HCT116 (cell line): Measurements from ENCODE around the gene HOXC13. TPM values are rescaled to one million over a fixed set of nuclear protein-coding genes. Genes with fewer than 3 reads are reported as not detected.
A peak's percentile ranks its signal among the peaks of the same experiment; 100 is the strongest.

Source experiments
- ATAC-seq: fragments of 200-7000 bp; cut with Tn5 transposase; 2 replicates; pipeline ENCODE4 v1.9.1; 2020; ENCODE audit warnings: mild to moderate bottlenecking, moderate library complexity
- BruUV-seq: library from RNA; stranded (reverse); fragments of 400-500 nt; replicated peaks from 2 replicates; lab custom pipeline; 2021; lab: Mats Ljungman, UMichigan
- CTCF ChIA-PET: fragments of 300-600 bp; sonication (Branson Sonifier 250); formaldehyde crosslinking; loops from one replicate; lab custom pipeline; 2021; ENCODE audit warnings: antibody characterized with exemption; lab: Charles Lee
- POLR2A ChIA-PET: fragments of 300-600, 350-600 bp; sonication (Branson Sonifier 250); formaldehyde crosslinking; loops from one replicate; lab custom pipeline; 2021; ENCODE audit warnings: antibody characterized with exemption; lab: Charles Lee
- RAD21 ChIA-PET, 2 experiments: fragments of 300-600 bp; sonication (Branson Sonifier 250); formaldehyde crosslinking; loops; one replicate each; lab custom pipeline; 2023; ENCODE audit warnings: low total read pairs in 2 of 2; ENCODE audit not compliant: uncharacterized antibody in 2 of 2, unreplicated experiment in 2 of 2, low non-redundant PET in 1 of 2; lab: Charles Lee
- DNase-seq: peaks from one replicate; pipeline ENCODE4 v3.0.0-alpha.2; 2010; ENCODE audit warnings: low read depth, low spot score
- H2AFZ ChIP-seq: fragments of 200-600 bp; shearing (Covaris generic), sonication (generic); 2 replicates; pipeline ENCODE4 v1.6.1; 2017; ENCODE audit warnings: low read depth, mixed run types, mixed read lengths, antibody characterized with exemption, low read length; ENCODE audit not compliant: poor library complexity, severe bottlenecking
- H3K27ac ChIP-seq: 2 replicates; pipeline ENCODE4 v1.5.1; 2012; ENCODE audit warnings: low read depth, low read length
- H3K27me3 ChIP-seq: fragments of 200-600 bp; sonication (generic); 2 replicates; pipeline ENCODE4 v1.6.1; 2016; ENCODE audit warnings: mixed run types, low read length, mixed read lengths; ENCODE audit not compliant: insufficient read depth
- H3K36me3 ChIP-seq, 2 experiments: fragments of 200-500 bp in 1 of 2; fragments of 200-600 bp in 1 of 2; sonication (Bioruptor generic) in 1 of 2; sonication (generic) in 1 of 2; 2 replicates each; pipeline versions ENCODE4 v1.5.1 to v1.6.1; 2014 to 2016; ENCODE audit warnings: low read length in 2 of 2, inconsistent platforms in 1 of 2, mixed read lengths in 1 of 2, mixed run types in 1 of 2; ENCODE audit not compliant: insufficient read depth in 2 of 2, control insufficient read depth in 1 of 2
- H3K4me1 ChIP-seq, 2 experiments: fragments of 200-600 bp in 1 of 2; sonication (generic) in 1 of 2; 2 replicates each; pipeline versions ENCODE4 v1.5.1 to v1.6.1; 2012 to 2017; ENCODE audit warnings: low read length in 2 of 2, inconsistent platforms in 1 of 2, mild to moderate bottlenecking in 1 of 2, mixed read lengths in 1 of 2, mixed run types in 1 of 2, moderate library complexity in 1 of 2; ENCODE audit not compliant: insufficient read depth in 2 of 2, control insufficient read depth in 1 of 2
- H3K4me2 ChIP-seq: fragments of 200-600 bp; sonication (generic); 2 replicates; pipeline ENCODE4 v1.6.1; 2017; ENCODE audit warnings: mixed run types, low read length, mixed read lengths
- H3K4me3 ChIP-seq, 2 experiments: fragments of 200-600 bp in 1 of 2; sonication (generic) in 1 of 2; replicated peaks in 1 of 2; 2 replicates each; pipeline ENCODE4 v1.5.1; 2011 to 2016; ENCODE audit warnings: low read length in 2 of 2, control low read depth in 1 of 2, low read depth in 1 of 2, mild to moderate bottlenecking in 1 of 2, mixed read lengths in 1 of 2, mixed run types in 1 of 2
- H3K79me2 ChIP-seq: fragments of 200-600 bp; sonication (generic); 2 replicates; pipeline ENCODE4 v1.6.1; 2017; ENCODE audit warnings: mild to moderate bottlenecking, mixed run types, low read length, moderate library complexity, mixed read lengths; ENCODE audit not compliant: insufficient read depth
- H3K9ac ChIP-seq: fragments of 200-600 bp; sonication (generic); 2 replicates; pipeline ENCODE4 v1.6.1; 2016; ENCODE audit warnings: low read length, mixed read lengths
- H3K9me2 ChIP-seq: fragments of 200-600 bp; sonication (generic), shearing (Covaris generic); 2 replicates; pipeline ENCODE4 v1.6.1; 2017; ENCODE audit warnings: mixed run types, mild to moderate bottlenecking, moderate library complexity; ENCODE audit not compliant: insufficient read depth
- H3K9me3 ChIP-seq, 2 experiments: fragments of 200-500 bp in 1 of 2; fragments of 200-600 bp in 1 of 2; sonication (Bioruptor generic) in 1 of 2; sonication (generic) in 1 of 2; 2 replicates each; pipeline ENCODE4 v1.6.1; 2014 to 2017; ENCODE audit warnings: low read length in 2 of 2, mixed read lengths in 2 of 2, inconsistent platforms in 1 of 2, low read depth in 1 of 2, mild to moderate bottlenecking in 1 of 2, mixed run types in 1 of 2, moderate library complexity in 1 of 2; ENCODE audit not compliant: control insufficient read depth in 1 of 2, insufficient read depth in 1 of 2
- H4K20me1 ChIP-seq: fragments of 200-600 bp; sonication (generic), shearing (Covaris generic); 2 replicates; pipeline ENCODE4 v1.6.1; 2017; ENCODE audit warnings: mixed run types, mild to moderate bottlenecking, moderate library complexity; ENCODE audit not compliant: insufficient read depth
- CEBPB ChIP-seq: IDR thresholded peaks from 2 replicates; pipeline ENCODE4 v1.6.1; 2012; ENCODE audit warnings: low read depth
- EGR1 ChIP-seq: IDR thresholded peaks from 2 replicates; pipeline ENCODE4 v1.6.1; 2012; ENCODE audit warnings: low read depth
- ELF1 ChIP-seq: IDR thresholded peaks from 2 replicates; pipeline ENCODE4 v1.6.1; 2012; ENCODE audit warnings: low read depth, borderline replicate concordance
- EZH2phosphoT487 ChIP-seq: fragments of 200-600 bp; IDR thresholded peaks from 2 replicates; pipeline ENCODE4 v1.6.1; 2018; ENCODE audit warnings: antibody characterized with exemption, borderline replicate concordance
- SRF ChIP-seq: IDR thresholded peaks from 2 replicates; pipeline ENCODE4 v1.6.1; 2012; ENCODE audit warnings: low read depth
- ZBTB33 ChIP-seq: IDR thresholded peaks from 2 replicates; pipeline ENCODE4 v1.6.1; 2011; ENCODE audit warnings: mild to moderate bottlenecking, low read length, moderate library complexity; ENCODE audit not compliant: insufficient replicate concordance; ENCODE audit errors: extremely low read depth
- ZFX ChIP-seq: fragments of 450-650 bp; IDR thresholded peaks from 2 replicates; pipeline ENCODE4 v1.6.1; 2017
- ZNF274 ChIP-seq: fragments of 200-500 bp; sonication (Bioruptor generic); IDR thresholded peaks from 2 replicates; pipeline ENCODE4 v1.6.1; 2014; ENCODE audit warnings: mild to moderate bottlenecking, low read depth, low read length, inconsistent platforms
- intact Hi-C: fragments of 100-400 bp; cut with micrococcal nuclease; formaldehyde crosslinking; loops from 2 replicates; pipeline ENCODE4 v1.10.0; 2022
- total RNA-seq: library from RNA; stranded (reverse); gene quantifications from one replicate; pipeline ENCODE4 v1.2.1, GENCODE V29; 2021; ENCODE audit not compliant: unreplicated experiment
- TF ChIP-seq, protein P1 (sequence below): IDR thresholded peaks from 2 replicates; pipeline ENCODE4 v1.6.1; 2012
- TF ChIP-seq, protein P2 (sequence below), 3 experiments: fragments of 200-600 bp in 1 of 3; sonication (generic) in 1 of 3; IDR thresholded peaks in 2 of 3; conservative IDR thresholded peaks in 1 of 3; 2 replicates each; pipeline ENCODE4 v1.5.1; 2012 to 2017; ENCODE audit warnings: low read depth in 2 of 3, low read length in 2 of 3, antibody characterized with exemption in 1 of 3, borderline replicate concordance in 1 of 3, control low read depth in 1 of 3, mild to moderate bottlenecking in 1 of 3, mixed read lengths in 1 of 3, mixed run types in 1 of 3, moderate library complexity in 1 of 3; ENCODE audit not compliant: insufficient read depth in 1 of 3

HOXC13 gene
- total RNA-seq, 1 experiment from 2014 or later: 3.8 TPM

DNA sequence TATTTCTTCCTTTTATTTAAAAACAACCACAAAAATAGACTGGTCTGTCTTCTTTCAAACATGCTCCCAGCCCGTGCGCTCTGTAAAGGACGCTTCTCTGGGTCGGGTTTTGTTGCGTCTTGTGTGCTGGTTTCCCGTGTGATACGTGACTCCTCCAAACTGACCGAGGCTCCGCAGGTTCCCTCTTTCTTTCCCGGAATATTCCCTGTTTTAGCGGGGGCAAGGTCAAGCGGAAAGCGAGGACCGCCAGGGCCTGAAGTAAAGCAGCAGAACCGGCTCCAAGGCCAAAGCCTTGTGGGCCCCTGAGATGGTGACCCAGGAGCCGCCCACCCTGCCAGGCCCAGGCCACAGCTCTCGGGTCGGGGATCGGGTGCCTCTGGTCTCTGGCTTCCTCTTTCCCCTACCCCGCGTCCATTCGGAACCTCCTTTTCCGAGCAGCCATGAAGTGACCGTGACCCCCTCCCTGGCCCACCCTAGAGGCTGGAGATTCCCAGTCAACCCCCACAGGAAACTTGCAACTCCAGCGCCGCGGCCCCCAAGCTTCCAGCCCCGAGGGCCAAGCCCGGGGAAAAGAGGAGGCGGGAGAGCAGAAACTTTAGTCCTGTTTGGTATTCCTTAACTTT lies 45.4 kb downstream of the HOXC13 start:
- BruUV-seq: no TSS peak
- Histone ChIP-seq H3K27me3 (no peaks in the 10 kb centered on the region), H2AFZ (no peak overlapping the region), H3K4me1 (peaks cover 0 to 10% of the 10 kb centered on the region in 2 experiments; a peak in 2 of 4 replicates), H4K20me1 (no peaks in the 10 kb centered on the region), H3K79me2 (no peaks in the 10 kb centered on the region), H3K9me3 (no peaks in the 10 kb centered on the region), H3K4me3 (no peak overlapping the region), H3K4me2 (peak overlapping the region; percentile 41), H3K36me3 (no peaks in the 10 kb centered on the region), H3K9me2 (no peaks in the 10 kb centered on the region), H3K9ac (no peak overlapping the region), H3K27ac (no peak overlapping the region)
- ChIA-PET POLR2A (interaction anchor here (0.8 to 1.3 kb wide), 2 partner anchors 11 to 253 kb away, joined by 3 read pairs; no protein-coding TSS in a partner anchor), RAD21 (no interaction called here), CTCF (interaction anchor here (0.9 to 5.7 kb wide), 11 partner anchors 14 to 232 kb away, joined by 3 to 35 read pairs (median 8); partner anchors contain the start of genes HOXC5 and HOXC9)
- DNase-seq: no peak
- intact Hi-C loops: loop anchor here (2.0 kb wide), 2 partner anchors 217 to 231 kb away; no protein-coding TSS in a partner anchor
- TF ChIP-seq CEBPB (no peak), EZH2phosphoT487 (no peak), EGR1 (no peak), ZNF274 (no peak), SRF (no peak), ZBTB33 (no peak), ELF1 (no peak), ZFX (no peak)
- TF ChIP-seq, protein P1, sequence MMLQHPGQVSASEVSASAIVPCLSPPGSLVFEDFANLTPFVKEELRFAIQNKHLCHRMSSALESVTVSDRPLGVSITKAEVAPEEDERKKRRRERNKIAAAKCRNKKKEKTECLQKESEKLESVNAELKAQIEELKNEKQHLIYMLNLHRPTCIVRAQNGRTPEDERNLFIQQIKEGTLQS: no peak
- TF ChIP-seq, protein P2, sequence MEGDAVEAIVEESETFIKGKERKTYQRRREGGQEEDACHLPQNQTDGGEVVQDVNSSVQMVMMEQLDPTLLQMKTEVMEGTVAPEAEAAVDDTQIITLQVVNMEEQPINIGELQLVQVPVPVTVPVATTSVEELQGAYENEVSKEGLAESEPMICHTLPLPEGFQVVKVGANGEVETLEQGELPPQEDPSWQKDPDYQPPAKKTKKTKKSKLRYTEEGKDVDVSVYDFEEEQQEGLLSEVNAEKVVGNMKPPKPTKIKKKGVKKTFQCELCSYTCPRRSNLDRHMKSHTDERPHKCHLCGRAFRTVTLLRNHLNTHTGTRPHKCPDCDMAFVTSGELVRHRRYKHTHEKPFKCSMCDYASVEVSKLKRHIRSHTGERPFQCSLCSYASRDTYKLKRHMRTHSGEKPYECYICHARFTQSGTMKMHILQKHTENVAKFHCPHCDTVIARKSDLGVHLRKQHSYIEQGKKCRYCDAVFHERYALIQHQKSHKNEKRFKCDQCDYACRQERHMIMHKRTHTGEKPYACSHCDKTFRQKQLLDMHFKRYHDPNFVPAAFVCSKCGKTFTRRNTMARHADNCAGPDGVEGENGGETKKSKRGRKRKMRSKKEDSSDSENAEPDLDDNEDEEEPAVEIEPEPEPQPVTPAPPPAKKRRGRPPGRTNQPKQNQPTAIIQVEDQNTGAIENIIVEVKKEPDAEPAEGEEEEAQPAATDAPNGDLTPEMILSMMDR (IDR thresholded peaks at IDR 0.05 in 2 of 3, conservative IDR thresholded peaks at IDR 0.05 in 1 of 3; ENCODE audit: borderline replicate concordance in 1 of 3, insufficient read depth in 1 of 3, low read depth in 2 of 3, low read length in 2 of 3): no peak
- no peak for ATAC-seq
